Hair follicle dermal papilla cell (primary cell): ENCODE measurements around the gene CFHR3. TPM values are rescaled to one million over a fixed set of nuclear protein-coding genes. Genes with fewer than 3 reads are reported as not detected.

ENCODE experiments used
- total RNA-seq: library from RNA; depleted of rRNA; stranded (reverse); fragments of >200 nt; gene quantifications from 2 replicates; pipeline ENCODE4 v1.2.3, GENCODE V29; 2012

Gene CFHR3
- not detected in 2 replicates for total RNA-seq

GRCh38 chr1:196774603-196775002, at the start of gene CFHR3:
Gene CFHR3 (plus strand): TSS chr1:196774840. CDS start chr1:196774887, 47 bp downstream.

GRCh38 chr1:196819531-196819930, 44.9 kb downstream of the CFHR3 start, which contains the start of gene CFHR1:
Gene CFHR1 (plus strand): TSS chr1:196819731. CDS start chr1:196819845, 114 bp downstream.

Other genes with a start within 250 kb of the CFHR3 start
- gene KCNT2, start 166.4 kb upstream of the CFHR3 start, total RNA-seq = 1.8 and 4.7 TPM in 2 replicates
- gene CFH, start 122.8 kb upstream of the CFHR3 start, total RNA-seq = 27.4 and 59.4 TPM in 2 replicates
- gene CFHR1, start 44.9 kb downstream of the CFHR3 start, total RNA-seq = 0.16 TPM in 1 of 2 replicates, not detected in the other
- gene CFHR4, start 113.2 kb downstream of the CFHR3 start, total RNA-seq = not detected in 2 replicates
- gene CFHR2, start 168.9 kb downstream of the CFHR3 start, total RNA-seq = not detected in 2 replicates
- not detected in 2 replicates for gene CFHR5, start 202.7 kb downstream of the CFHR3 start, total RNA-seq